Calu3 (cell line): ENCODE data around the gene SLC35E2B. TPM values are rescaled to one million over a fixed set of nuclear protein-coding genes. Genes with fewer than 3 reads are reported as not detected.

ENCODE experiments used
- BruUV-seq: library from RNA; stranded (reverse); fragments of 400-500 nt; replicated peaks from 2 replicates; lab custom pipeline; 2021; lab: Mats Ljungman, UMichigan
- CTCF ChIA-PET: fragments of 300-600 bp; sonication (Branson Sonifier 250); formaldehyde crosslinking; loops from one replicate; lab custom pipeline; 2022; ENCODE audit warnings: antibody characterized with exemption; lab: Charles Lee
- DNase-seq: peaks from one replicate; pipeline ENCODE4 v3.0.0; 2022
- H3K27ac Mint-ChIP-seq: one replicate; pipeline ENCODE4 v1.8.0; 2022; ENCODE audit warnings: mixed read lengths; ENCODE audit not compliant: unreplicated experiment
- H3K27me3 Mint-ChIP-seq: one replicate; pipeline ENCODE4 v1.8.0; 2022; ENCODE audit warnings: mixed read lengths; ENCODE audit not compliant: unreplicated experiment
- H3K36me3 Mint-ChIP-seq: one replicate; pipeline ENCODE4 v1.8.0; 2022; ENCODE audit warnings: mild to moderate bottlenecking, moderate library complexity, mixed read lengths; ENCODE audit not compliant: insufficient read depth, unreplicated experiment
- H3K4me1 Mint-ChIP-seq: one replicate; pipeline ENCODE4 v1.8.0; 2022; ENCODE audit warnings: mild to moderate bottlenecking, low read depth, mixed read lengths; ENCODE audit not compliant: unreplicated experiment
- H3K4me3 Mint-ChIP-seq: one replicate; pipeline ENCODE4 v1.8.0; 2022; ENCODE audit warnings: mild to moderate bottlenecking, low read depth, moderate library complexity, mixed read lengths; ENCODE audit not compliant: unreplicated experiment
- H3K9me3 Mint-ChIP-seq: one replicate; pipeline ENCODE4 v1.8.0; 2022; ENCODE audit warnings: low read depth, mixed read lengths; ENCODE audit not compliant: unreplicated experiment
- CTCF ChIP-seq: fragments of 200-600 bp; IDR thresholded peaks from one replicate; pipeline ENCODE4 v1.8.0; 2022; ENCODE audit warnings: antibody characterized with exemption; ENCODE audit not compliant: unreplicated experiment
- intact Hi-C: fragments of 100-400 bp; cut with micrococcal nuclease; formaldehyde crosslinking; loops from one replicate; pipeline ENCODE4 v1.10.0; 2022; ENCODE audit not compliant: unreplicated experiment
- total RNA-seq: library from RNA; stranded (reverse); gene quantifications from 2 replicates; pipeline ENCODE4 v1.2.3, GENCODE V29; 2022

Gene SLC35E2B
- total RNA-seq, 1 experiment from 2014 or later, result 39.3 TPM

GRCh38 chr1:1614954-1615255 is 77.7 kb downstream of the SLC35E2B start:
- no peak for TF ChIP-seq CTCF
- Mint-ChIP-seq H3K27me3 (peaks cover 13% of the 10 kb centered on the region), H3K4me3 (peak overlapping the region; percentile 87), H3K9me3 (no peaks in the 10 kb centered on the region), H3K4me1 (peaks cover 16% of the 10 kb centered on the region), H3K36me3 (peaks cover 27% of the 10 kb centered on the region), H3K27ac (peak overlapping the region; percentile 81)
- intact Hi-C loops, result no loop called here
- CTCF ChIA-PET, result no interaction called here
- BruUV-seq, result no TSS peak
- DNase-seq, result no peak

GRCh38 chr1:1614204-1614953 is 78.2 kb downstream of the SLC35E2B start:
- peaks cover 13% of the 10 kb centered on the region for H3K27me3 Mint-ChIP-seq
- TSS peak; percentile 71 for BruUV-seq
- DNase-seq, result no peak

GRCh38 chr1:1613509-1614082 is 79.0 kb downstream of the SLC35E2B start:
- intact Hi-C loops, result no loop called here
- Mint-ChIP-seq H3K27ac (no peak overlapping the region), H3K4me3 (peak overlapping the region; percentile 87), H3K4me1 (peaks cover 16% of the 10 kb centered on the region), H3K36me3 (peaks cover 27% of the 10 kb centered on the region), H3K27me3 (peaks cover 13% of the 10 kb centered on the region), H3K9me3 (no peaks in the 10 kb centered on the region)
- DNase-seq, result no peak
- TF ChIP-seq CTCF, result no peak
- no TSS peak for BruUV-seq
- CTCF ChIA-PET, result interaction anchor here (0.7 kb wide), 1 partner anchor 293 kb away, joined by 3 read pairs; no protein-coding TSS in a partner anchor

More at GRCh38 chr1:1614204-1614953, 78.2 kb downstream of the SLC35E2B start:
- Mint-ChIP-seq H3K36me3 (peaks cover 27% of the 10 kb centered on the region), H3K4me1 (peaks cover 16% of the 10 kb centered on the region), H3K4me3 (peak overlapping the region; percentile 87), H3K9me3 (no peaks in the 10 kb centered on the region), H3K27ac (peak overlapping the region; percentile 81)
- no peak for TF ChIP-seq CTCF
- CTCF ChIA-PET, result interaction anchor here (0.7 kb wide), 1 partner anchor 292 kb away, joined by 3 read pairs; no protein-coding TSS in a partner anchor
- intact Hi-C loops, result no loop called here

- Mint-ChIP-seq H3K4me3 (no peak overlapping the region), H3K27ac (no peak overlapping the region), H3K36me3 (peaks cover 27% of the 10 kb centered on the region), H3K27me3 (peaks cover 13% of the 10 kb centered on the region), H3K4me1 (peaks cover 16% of the 10 kb centered on the region), H3K9me3 (no peaks in the 10 kb centered on the region)
- CTCF ChIA-PET, result no interaction called here
- intact Hi-C loops, result no loop called here
- no TSS peak for BruUV-seq
- TF ChIP-seq CTCF, result no peak
- DNase-seq, result no peak
Measured at GRCh38 chr1:1612104-1612400, 80.5 kb downstream of the SLC35E2B start.
